Sigmoid colon (tissue), 7 donors: ENCODE results near the gene TMEM52. TPM values are rescaled to one million over a fixed set of nuclear protein-coding genes. Genes with fewer than 3 reads are reported as not detected.

Source experiments
- DNase-seq: peaks from one replicate; pipeline ENCODE4 v3.0.0-alpha.2; 2019
- H3K27ac ChIP-seq, 4 donors: fragments of 200-600 bp; sonication (generic); one replicate each; pipeline ENCODE4 v1.5.1; 2016 to 2019; ENCODE audit warnings: mild to moderate bottlenecking in 1 of 4
- H3K27me3 ChIP-seq, 3 donors: fragments of 200-600 bp; sonication (generic); one replicate each; pipeline ENCODE4 v1.5.1; 2019; ENCODE audit warnings: mild to moderate bottlenecking in 1 of 3
- H3K36me3 ChIP-seq, 4 donors: fragments of 200-600 bp; sonication (generic); one replicate each; pipeline ENCODE4 v1.5.1; 2016 to 2019
- H3K4me1 ChIP-seq, 4 donors: fragments of 200-600 bp; sonication (generic); one replicate each; pipeline ENCODE4 v1.5.1; 2017 to 2019
- H3K4me3 ChIP-seq, 4 donors: fragments of 200-600 bp; sonication (generic); one replicate each; pipeline ENCODE4 v1.5.1; 2017 to 2019; ENCODE audit warnings: mild to moderate bottlenecking in 2 of 4, moderate library complexity in 1 of 4
- H3K9me3 ChIP-seq, 4 donors: fragments of 200-600 bp in 3 of 4; sonication (generic) in 3 of 4; one replicate each; pipeline versions ENCODE4 v1.5.1 to v1.6.1; 2013 to 2019
- EP300 ChIP-seq, 4 donors: sonication (generic); formaldehyde crosslinking; IDR thresholded peaks; one replicate each; pipeline ENCODE4 v1.6.1; 2017; ENCODE audit warnings: antibody characterized with exemption in 4 of 4
- POLR2A ChIP-seq, 2 donors: fragments of 450-650 bp; IDR thresholded peaks; one replicate each; pipeline ENCODE4 v1.6.1; 2016; ENCODE audit warnings: antibody characterized with exemption in 2 of 2, mild to moderate bottlenecking in 2 of 2, moderate library complexity in 2 of 2
- POLR2AphosphoS5 ChIP-seq, 4 donors: sonication (generic); formaldehyde crosslinking; IDR thresholded peaks; one replicate each; pipeline ENCODE4 v1.6.1; 2017; ENCODE audit warnings: antibody characterized with exemption in 4 of 4
- WGBS, 2 donors: extraction: QIAGEN DNeasy Blood & Tissue Kit; methylation state at CpG; one replicate each; pipeline ENCODE4 v1.1.7; 2013; 5-methylcytosine and 5-hydroxymethylcytosine counted together
- intact Hi-C: fragments of 100-400 bp; cut with DNase I; formaldehyde crosslinking; loops from one replicate; pipeline ENCODE4 v1.15.1; 2023
- polyA plus RNA-seq, 3 donors: library from polyadenylated mRNA; stranded (reverse); fragments of 200-250 nt; gene quantifications; one replicate each; pipeline ENCODE4 v1.2.3, GENCODE V29; 2013
- total RNA-seq, 4 donors: library from RNA; depleted of rRNA; stranded (reverse); fragments of >200 nt; gene quantifications; one replicate each; pipeline ENCODE4 v1.1.0, GENCODE V29; 2016
- TF ChIP-seq, protein P1 (sequence below), 4 experiments: fragments of 450-650 bp in 3 of 4; fragments of 200-600 bp in 1 of 4; IDR thresholded peaks; one replicate each; pipeline ENCODE4 v1.5.1; 2016 to 2019; ENCODE audit warnings: antibody characterized with exemption in 4 of 4, mild to moderate bottlenecking in 3 of 4, moderate library complexity in 2 of 4
- donor health status: healthy with polysubstance abuse.
- donor health status: Bipolar disorder and iron deficiency.
- donor health status: healthy.

Gene TMEM52
- total and polyA plus RNA-seq, 7 donors = 1.1 to 5.5 (median 2.1) TPM; not detected in 2

- TF ChIP-seq POLR2AphosphoS5 (IDR thresholded peaks at IDR 0.05) (no peak), POLR2A (IDR thresholded peaks at IDR 0.05) (no peak), EP300 (IDR thresholded peaks at IDR 0.05) (no peak)
- TF ChIP-seq, protein P1, sequence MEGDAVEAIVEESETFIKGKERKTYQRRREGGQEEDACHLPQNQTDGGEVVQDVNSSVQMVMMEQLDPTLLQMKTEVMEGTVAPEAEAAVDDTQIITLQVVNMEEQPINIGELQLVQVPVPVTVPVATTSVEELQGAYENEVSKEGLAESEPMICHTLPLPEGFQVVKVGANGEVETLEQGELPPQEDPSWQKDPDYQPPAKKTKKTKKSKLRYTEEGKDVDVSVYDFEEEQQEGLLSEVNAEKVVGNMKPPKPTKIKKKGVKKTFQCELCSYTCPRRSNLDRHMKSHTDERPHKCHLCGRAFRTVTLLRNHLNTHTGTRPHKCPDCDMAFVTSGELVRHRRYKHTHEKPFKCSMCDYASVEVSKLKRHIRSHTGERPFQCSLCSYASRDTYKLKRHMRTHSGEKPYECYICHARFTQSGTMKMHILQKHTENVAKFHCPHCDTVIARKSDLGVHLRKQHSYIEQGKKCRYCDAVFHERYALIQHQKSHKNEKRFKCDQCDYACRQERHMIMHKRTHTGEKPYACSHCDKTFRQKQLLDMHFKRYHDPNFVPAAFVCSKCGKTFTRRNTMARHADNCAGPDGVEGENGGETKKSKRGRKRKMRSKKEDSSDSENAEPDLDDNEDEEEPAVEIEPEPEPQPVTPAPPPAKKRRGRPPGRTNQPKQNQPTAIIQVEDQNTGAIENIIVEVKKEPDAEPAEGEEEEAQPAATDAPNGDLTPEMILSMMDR (IDR thresholded peaks at IDR 0.05) = no peak
- intact Hi-C loops = no loop called here
- Histone ChIP-seq H3K36me3 (no peaks in the 10 kb centered on the region), H3K27me3 (peaks cover 0 to 24% (median 21%) of the 10 kb centered on the region in 3 donors), H3K9me3 (no peaks in the 10 kb centered on the region), H3K4me3 (no peak overlapping the region), H3K27ac (peak overlapping the region in 1 of 4 donors; percentile 32), H3K4me1 (peaks cover 0 to 31% (median 28%) of the 10 kb centered on the region in 4 donors)
- no peak for DNase-seq
- WGBS, 2 donors = 48 to 82% methylated on average over 2 of the region's 2 CpGs
These were observed 25.1 kb downstream of the TMEM52 start for GRCh38 chr1:1893997-1894353.

DNA sequence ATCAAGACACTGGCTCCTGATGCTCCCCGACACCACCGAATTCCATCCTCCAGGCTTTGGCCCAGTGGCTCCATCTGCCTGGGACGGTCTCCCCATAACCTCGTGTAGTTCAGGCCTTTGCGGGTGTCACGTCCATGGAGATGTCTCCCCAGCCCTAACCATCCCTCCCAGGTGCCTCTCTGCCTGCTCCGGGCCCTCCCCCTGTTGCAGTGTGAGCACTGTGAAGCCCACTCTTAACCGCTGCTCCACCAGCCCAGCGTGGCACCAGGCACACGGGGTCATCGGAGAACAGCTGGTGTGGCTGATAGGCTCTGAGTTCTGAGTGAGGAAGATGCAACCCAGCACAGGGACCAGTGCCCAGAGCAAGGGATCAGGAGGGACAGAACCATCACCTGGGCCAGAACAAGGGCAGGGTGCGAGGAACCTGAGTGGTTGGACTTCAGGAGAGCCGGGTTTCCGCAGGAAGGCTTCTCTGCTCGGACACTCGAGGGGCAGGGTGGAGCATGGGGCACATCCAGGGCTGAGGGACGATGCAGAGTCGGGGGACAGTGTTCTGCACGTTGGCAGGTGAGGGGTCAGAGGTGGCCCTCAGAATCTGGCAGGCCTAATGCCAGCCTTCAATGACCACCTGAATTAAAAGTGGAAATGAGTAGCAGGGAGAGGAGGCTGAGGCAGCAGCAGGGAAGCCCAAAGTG lies 25.6 kb downstream of the TMEM52 start:
- Histone ChIP-seq H3K4me1 (peaks cover 0 to 37% (median 33%) of the 10 kb centered on the region in 4 donors), H3K36me3 (no peaks in the 10 kb centered on the region), H3K27ac (no peak overlapping the region), H3K27me3 (peaks cover 0 to 24% (median 21%) of the 10 kb centered on the region in 3 donors), H3K9me3 (no peaks in the 10 kb centered on the region), H3K4me3 (no peak overlapping the region)
- WGBS, 2 donors = 78 to 91% methylated on average over 19 of the region's 19 CpGs
- no peak for DNase-seq
- intact Hi-C loops = no loop called here
- TF ChIP-seq POLR2A (IDR thresholded peaks at IDR 0.05) (no peak), EP300 (IDR thresholded peaks at IDR 0.05) (no peak)
- TF ChIP-seq, protein P1 (IDR thresholded peaks at IDR 0.05) = no peak

- intact Hi-C loops = no loop called here
- H3K36me3 ChIP-seq = no peaks in the 10 kb centered on the region
- WGBS, 2 donors = 34 to 79% methylated on average over 7 of the region's 7 CpGs
- TF ChIP-seq POLR2A (IDR thresholded peaks at IDR 0.05) = no peak
- TF ChIP-seq POLR2AphosphoS5 (IDR thresholded peaks at IDR 0.05) = no peak
- no peak for TF ChIP-seq EP300 (IDR thresholded peaks at IDR 0.05)
- TF ChIP-seq, protein P1 (IDR thresholded peaks at IDR 0.05) = no peak
- peak overlapping the region in 1 of 4 donors; percentile 95 for H3K4me3 ChIP-seq
- no peak for DNase-seq
- peaks cover 0 to 44% (median 40%) of the 10 kb centered on the region in 4 donors for H3K4me1 ChIP-seq
- H3K27ac ChIP-seq = peak overlapping the region; percentile 90 to 100 (median 96)
- H3K9me3 ChIP-seq = no peaks in the 10 kb centered on the region
- H3K27me3 ChIP-seq = peaks cover 0 to 24% (median 21%) of the 10 kb centered on the region in 3 donors
These were observed 26.3 kb downstream of the TMEM52 start for GRCh38 chr1:1892763-1893120.

DNA sequence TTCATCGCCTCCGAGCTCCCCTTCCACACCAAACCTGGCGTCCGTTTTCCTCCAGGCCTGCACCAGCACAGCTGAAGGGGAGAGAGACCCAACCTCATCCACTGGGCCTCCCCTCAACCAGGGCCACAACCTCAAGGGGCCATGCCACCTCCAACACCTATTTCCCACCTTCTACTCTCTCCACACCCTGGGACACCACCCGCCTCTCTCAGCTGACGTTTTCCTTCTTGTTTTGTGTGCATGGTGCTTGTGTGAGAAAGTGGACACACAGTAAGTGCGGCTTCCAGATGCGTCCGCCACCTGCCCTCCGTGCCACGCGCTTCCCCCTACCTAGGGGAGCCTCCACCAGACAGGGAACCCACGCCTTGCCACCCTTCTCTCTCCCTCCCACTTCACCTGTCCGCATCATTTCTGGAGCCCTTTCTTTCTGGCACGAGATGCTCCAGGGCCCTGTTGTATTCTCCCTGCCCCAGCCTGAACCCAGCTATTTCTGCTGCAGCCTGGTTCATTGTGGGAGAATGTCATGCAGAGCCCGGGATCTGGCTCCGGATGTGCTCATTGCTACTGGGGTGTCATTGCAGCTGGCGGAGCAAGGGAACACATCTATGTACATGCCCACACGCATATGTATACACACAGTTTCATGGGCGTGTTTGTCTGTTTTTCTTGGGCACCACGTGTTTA lies 26.9 kb downstream of the TMEM52 start:
- Histone ChIP-seq H3K27ac (peak overlapping the region; percentile 90 to 100 (median 96)), H3K36me3 (no peaks in the 10 kb centered on the region), H3K4me1 (peaks cover 0 to 49% (median 45%) of the 10 kb centered on the region in 4 donors), H3K4me3 (peak overlapping the region; percentile 66 to 97 (median 95)), H3K27me3 (peaks cover 0 to 24% (median 21%) of the 10 kb centered on the region in 3 donors), H3K9me3 (no peaks in the 10 kb centered on the region)
- TF ChIP-seq POLR2A (IDR thresholded peaks at IDR 0.05) (no peak), EP300 (IDR thresholded peaks at IDR 0.05) (no peak), POLR2AphosphoS5 (IDR thresholded peaks at IDR 0.05) (no peak)
- TF ChIP-seq, protein P1 (IDR thresholded peaks at IDR 0.05) = no peak
- no peak for DNase-seq
- 11 to 54% methylated on average over 21 of the region's 21 CpGs for WGBS, 2 donors
- intact Hi-C loops = no loop called here
